Keratinocyte (primary cell): Measurements from ENCODE around the gene DHX35.

ENCODE experiments used
- EZH2 ChIP-seq: IDR thresholded peaks from one replicate; pipeline ENCODE4 v1.6.1; 2012; ENCODE audit warnings: inconsistent platforms, mild to moderate bottlenecking, low read length, moderate library complexity
- TF ChIP-seq, protein P1 (sequence below), 3 experiments: IDR thresholded peaks in 1 of 3; conservative IDR thresholded peaks in 1 of 3; optimal IDR thresholded peaks in 1 of 3; 2 replicates in 2 of 3; 3 replicates in 1 of 3; pipeline versions ENCODE3 to v1.5.1; 2011; ENCODE audit warnings: low read length in 3 of 3, mild to moderate bottlenecking in 3 of 3, moderate library complexity in 2 of 3, control low read depth in 1 of 3, inconsistent platforms in 1 of 3; ENCODE audit not compliant: insufficient read depth in 2 of 3; ENCODE audit errors: extremely low read depth in 1 of 3

- TF ChIP-seq, protein P1, sequence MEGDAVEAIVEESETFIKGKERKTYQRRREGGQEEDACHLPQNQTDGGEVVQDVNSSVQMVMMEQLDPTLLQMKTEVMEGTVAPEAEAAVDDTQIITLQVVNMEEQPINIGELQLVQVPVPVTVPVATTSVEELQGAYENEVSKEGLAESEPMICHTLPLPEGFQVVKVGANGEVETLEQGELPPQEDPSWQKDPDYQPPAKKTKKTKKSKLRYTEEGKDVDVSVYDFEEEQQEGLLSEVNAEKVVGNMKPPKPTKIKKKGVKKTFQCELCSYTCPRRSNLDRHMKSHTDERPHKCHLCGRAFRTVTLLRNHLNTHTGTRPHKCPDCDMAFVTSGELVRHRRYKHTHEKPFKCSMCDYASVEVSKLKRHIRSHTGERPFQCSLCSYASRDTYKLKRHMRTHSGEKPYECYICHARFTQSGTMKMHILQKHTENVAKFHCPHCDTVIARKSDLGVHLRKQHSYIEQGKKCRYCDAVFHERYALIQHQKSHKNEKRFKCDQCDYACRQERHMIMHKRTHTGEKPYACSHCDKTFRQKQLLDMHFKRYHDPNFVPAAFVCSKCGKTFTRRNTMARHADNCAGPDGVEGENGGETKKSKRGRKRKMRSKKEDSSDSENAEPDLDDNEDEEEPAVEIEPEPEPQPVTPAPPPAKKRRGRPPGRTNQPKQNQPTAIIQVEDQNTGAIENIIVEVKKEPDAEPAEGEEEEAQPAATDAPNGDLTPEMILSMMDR (optimal IDR thresholded peaks at IDR 0.05 in 1 of 3, IDR thresholded peaks at IDR 0.05 in 1 of 3, conservative IDR thresholded peaks at IDR 0.05 in 1 of 3; ENCODE audit: extremely low read depth in 1 of 3, insufficient read depth in 2 of 3, low read length in 3 of 3), result no peak
- no peak for TF ChIP-seq EZH2
Observed at GRCh38 chr20:39047417-39047985, 85.4 kb downstream of the DHX35 start.
